Measurements from ENCODE around the gene IHH. TPM values are rescaled to one million over a fixed set of nuclear protein-coding genes. Genes with fewer than 3 reads are reported as not detected.

IHH gene
- polyA plus RNA-seq, 1 of the 3 experiments (the other 2 are of a cell fraction) = 0.03 TPM

- Histone ChIP-seq H3K27ac (ENCODE audit: low read depth in 2 of 2, low read length in 1 of 2) (no peak overlapping the region), H3K36me3 (replicated peaks in 1 of 2; ENCODE audit: control insufficient read depth in 1 of 2, insufficient read depth in 2 of 2, low read length in 1 of 2) (peaks cover 6 to 11% of the 10 kb centered on the region in 2 experiments), H3K27me3 (ENCODE audit: insufficient read depth) (no peaks in the 10 kb centered on the region), H3K4me3 (ENCODE audit: low read depth in 2 of 2, low read length in 1 of 2) (no peak overlapping the region), H3F3A (replicated peaks; ENCODE audit: insufficient read depth) (no peaks in the 10 kb centered on the region), H3K9me2 (no peaks in the 10 kb centered on the region), H3K4me1 (ENCODE audit: control insufficient read depth in 1 of 2, insufficient read depth in 2 of 2, low read depth in 1 of 2, low read length in 1 of 2) (no peaks in the 10 kb centered on the region), H3K79me2 (ENCODE audit: insufficient read depth) (no peaks in the 10 kb centered on the region), H3K4me2 (no peak overlapping the region), H3K9me3 (no peaks in the 10 kb centered on the region), H3K9ac (no peak overlapping the region), H2AFZ (ENCODE audit: low read depth) (no peak overlapping the region), H4K20me1 (ENCODE audit: insufficient read depth) (no peaks in the 10 kb centered on the region)
- no peak for DNase-seq
- TF ChIP-seq JUND (IDR thresholded peaks at IDR 0.05) (no peak), RCOR1 (IDR thresholded peaks at IDR 0.05; ENCODE audit: low read length) (no peak), USF1 (IDR thresholded peaks at IDR 0.05; ENCODE audit: borderline replicate concordance, low read depth) (no peak), TEAD4 (IDR thresholded peaks at IDR 0.05; ENCODE audit: borderline replicate concordance, insufficient read depth) (no peak), ELF1 (IDR thresholded peaks at IDR 0.05) (no peak), CHD2 (IDR thresholded peaks at IDR 0.05; ENCODE audit: low read length, partially characterized antibody) (no peak), MAX (IDR thresholded peaks at IDR 0.05; ENCODE audit: low read depth) (no peak), MEF2A (IDR thresholded peaks at IDR 0.05; ENCODE audit: borderline replicate concordance, low read depth) (no peak), EP300 (IDR thresholded peaks at IDR 0.05; ENCODE audit: borderline replicate concordance in 1 of 2, low read depth in 1 of 2, low read length in 1 of 2) (no peak), POLR2AphosphoS5 (IDR thresholded peaks at IDR 0.05; ENCODE audit: low read depth, low read length) (no peak), NRF1 (IDR thresholded peaks at IDR 0.05; ENCODE audit: low read depth, low read length) (no peak), NFIC (IDR thresholded peaks at IDR 0.05; ENCODE audit: borderline replicate concordance) (no peak), FOSL2 (IDR thresholded peaks at IDR 0.05; ENCODE audit: borderline replicate concordance, low read depth) (no peak), GABPA (IDR thresholded peaks at IDR 0.05; ENCODE audit: low read depth) (no peak)
- TF ChIP-seq, protein P1, sequence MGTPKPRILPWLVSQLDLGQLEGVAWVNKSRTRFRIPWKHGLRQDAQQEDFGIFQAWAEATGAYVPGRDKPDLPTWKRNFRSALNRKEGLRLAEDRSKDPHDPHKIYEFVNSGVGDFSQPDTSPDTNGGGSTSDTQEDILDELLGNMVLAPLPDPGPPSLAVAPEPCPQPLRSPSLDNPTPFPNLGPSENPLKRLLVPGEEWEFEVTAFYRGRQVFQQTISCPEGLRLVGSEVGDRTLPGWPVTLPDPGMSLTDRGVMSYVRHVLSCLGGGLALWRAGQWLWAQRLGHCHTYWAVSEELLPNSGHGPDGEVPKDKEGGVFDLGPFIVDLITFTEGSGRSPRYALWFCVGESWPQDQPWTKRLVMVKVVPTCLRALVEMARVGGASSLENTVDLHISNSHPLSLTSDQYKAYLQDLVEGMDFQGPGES (IDR thresholded peaks at IDR 0.05; ENCODE audit: low read depth, low read length) = no peak
- TF ChIP-seq, protein P2, sequence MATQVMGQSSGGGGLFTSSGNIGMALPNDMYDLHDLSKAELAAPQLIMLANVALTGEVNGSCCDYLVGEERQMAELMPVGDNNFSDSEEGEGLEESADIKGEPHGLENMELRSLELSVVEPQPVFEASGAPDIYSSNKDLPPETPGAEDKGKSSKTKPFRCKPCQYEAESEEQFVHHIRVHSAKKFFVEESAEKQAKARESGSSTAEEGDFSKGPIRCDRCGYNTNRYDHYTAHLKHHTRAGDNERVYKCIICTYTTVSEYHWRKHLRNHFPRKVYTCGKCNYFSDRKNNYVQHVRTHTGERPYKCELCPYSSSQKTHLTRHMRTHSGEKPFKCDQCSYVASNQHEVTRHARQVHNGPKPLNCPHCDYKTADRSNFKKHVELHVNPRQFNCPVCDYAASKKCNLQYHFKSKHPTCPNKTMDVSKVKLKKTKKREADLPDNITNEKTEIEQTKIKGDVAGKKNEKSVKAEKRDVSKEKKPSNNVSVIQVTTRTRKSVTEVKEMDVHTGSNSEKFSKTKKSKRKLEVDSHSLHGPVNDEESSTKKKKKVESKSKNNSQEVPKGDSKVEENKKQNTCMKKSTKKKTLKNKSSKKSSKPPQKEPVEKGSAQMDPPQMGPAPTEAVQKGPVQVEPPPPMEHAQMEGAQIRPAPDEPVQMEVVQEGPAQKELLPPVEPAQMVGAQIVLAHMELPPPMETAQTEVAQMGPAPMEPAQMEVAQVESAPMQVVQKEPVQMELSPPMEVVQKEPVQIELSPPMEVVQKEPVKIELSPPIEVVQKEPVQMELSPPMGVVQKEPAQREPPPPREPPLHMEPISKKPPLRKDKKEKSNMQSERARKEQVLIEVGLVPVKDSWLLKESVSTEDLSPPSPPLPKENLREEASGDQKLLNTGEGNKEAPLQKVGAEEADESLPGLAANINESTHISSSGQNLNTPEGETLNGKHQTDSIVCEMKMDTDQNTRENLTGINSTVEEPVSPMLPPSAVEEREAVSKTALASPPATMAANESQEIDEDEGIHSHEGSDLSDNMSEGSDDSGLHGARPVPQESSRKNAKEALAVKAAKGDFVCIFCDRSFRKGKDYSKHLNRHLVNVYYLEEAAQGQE (IDR thresholded peaks at IDR 0.05; ENCODE audit: low read depth, low read length) = no peak
- TF ChIP-seq, protein P3, sequence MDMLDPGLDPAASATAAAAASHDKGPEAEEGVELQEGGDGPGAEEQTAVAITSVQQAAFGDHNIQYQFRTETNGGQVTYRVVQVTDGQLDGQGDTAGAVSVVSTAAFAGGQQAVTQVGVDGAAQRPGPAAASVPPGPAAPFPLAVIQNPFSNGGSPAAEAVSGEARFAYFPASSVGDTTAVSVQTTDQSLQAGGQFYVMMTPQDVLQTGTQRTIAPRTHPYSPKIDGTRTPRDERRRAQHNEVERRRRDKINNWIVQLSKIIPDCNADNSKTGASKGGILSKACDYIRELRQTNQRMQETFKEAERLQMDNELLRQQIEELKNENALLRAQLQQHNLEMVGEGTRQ (IDR thresholded peaks at IDR 0.05; ENCODE audit: borderline replicate concordance, low read depth, low read length) = no peak
- WGBS (ENCODE audit: low lambda C conversion rate) = 93% methylated on average over 7 of the region's 7 CpGs
- CTCF ChIA-PET = interaction anchor here (1.3 to 3.2 kb wide), 6 partner anchors 11 to 214 kb away, joined by 3 to 14 read pairs (median 8); no protein-coding TSS in a partner anchor
- POLR2A ChIA-PET = no interaction called here
These were observed 20.4 kb upstream of the IHH start for GRCh38 chr2:219081096-219081495.
